ENCODE data around the gene ACSBG1. TPM values are rescaled to one million over a fixed set of nuclear protein-coding genes. Genes with fewer than 3 reads are reported as not detected.
"Not testable (repeated sequence)": the region's sequence is repeated elsewhere in the genome, so short reads cannot be mapped to it uniquely, and the experiment has no call there.

Gene ACSBG1
- total and polyA plus RNA-seq, 2 donors (not counting 1 experiment from before 2014, with no cell fraction given): not detected

- no peak for DNase-seq (ENCODE audit: low read depth in 2 of 2)
- no peak for TF ChIP-seq CTCF (conservative IDR thresholded peaks at IDR 0.05 in 1 of 2, IDR thresholded peaks at IDR 0.05 in 1 of 2; ENCODE audit: low read depth in 1 of 2, low read length in 2 of 2)
- no peak for TF ChIP-seq EZH2 (IDR thresholded peaks at IDR 0.05; ENCODE audit: low read length, missing control alignments)
- Histone ChIP-seq H3K36me3 (ENCODE audit: control insufficient read depth, insufficient read depth, low read length) (no peaks in the 10 kb centered on the region), H3K9ac (ENCODE audit: insufficient read depth, low read length) (no peak overlapping the region), H2AFZ (ENCODE audit: low read length) (no peak overlapping the region), H3K27me3 (ENCODE audit: control insufficient read depth, insufficient read depth, low read length) (no peaks in the 10 kb centered on the region), H3K4me2 (ENCODE audit: extremely low read depth, insufficient read depth, low read length) (no peak overlapping the region), H3K27ac (ENCODE audit: insufficient read depth, low read length) (no peak overlapping the region), H3K79me2 (ENCODE audit: control insufficient read depth, insufficient read depth, low read length) (no peaks in the 10 kb centered on the region), H3K9me3 (ENCODE audit: control insufficient read depth, insufficient read depth, low read depth, low read length) (no peaks in the 10 kb centered on the region), H4K20me1 (ENCODE audit: control insufficient read depth, extremely low read depth, insufficient read depth, low read length) (no peaks in the 10 kb centered on the region), H3K4me1 (ENCODE audit: control insufficient read depth, extremely low read depth, insufficient read depth, low read length) (no peaks in the 10 kb centered on the region), H3K4me3 (replicated peaks in 1 of 4; ENCODE audit: control extremely low read depth in 1 of 4, insufficient read depth in 1 of 4, low read depth in 3 of 4, low read length in 4 of 4) (no peak overlapping the region)
These were observed 16.8 kb upstream of the ACSBG1 start for GRCh38 chr15:78251136-78251535.

GRCh38 chr15:78249131-78249530 is 14.8 kb upstream of the ACSBG1 start:
- Histone ChIP-seq H3K9ac (ENCODE audit: insufficient read depth, low read length) (no peak overlapping the region), H4K20me1 (ENCODE audit: control insufficient read depth, extremely low read depth, insufficient read depth, low read length) (no peaks in the 10 kb centered on the region), H3K79me2 (ENCODE audit: control insufficient read depth, insufficient read depth, low read length) (no peaks in the 10 kb centered on the region), H3K27ac (ENCODE audit: insufficient read depth, low read length) (no peak overlapping the region), H3K9me3 (ENCODE audit: control insufficient read depth, insufficient read depth, low read depth, low read length) (no peaks in the 10 kb centered on the region), H3K4me2 (ENCODE audit: extremely low read depth, insufficient read depth, low read length) (no peak overlapping the region), H3K36me3 (ENCODE audit: control insufficient read depth, insufficient read depth, low read length) (no peaks in the 10 kb centered on the region), H3K27me3 (ENCODE audit: control insufficient read depth, insufficient read depth, low read length) (no peaks in the 10 kb centered on the region), H3K4me3 (replicated peaks in 1 of 4; ENCODE audit: control extremely low read depth in 1 of 4, insufficient read depth in 1 of 4, low read depth in 3 of 4, low read length in 4 of 4) (no peak overlapping the region), H2AFZ (ENCODE audit: low read length) (no peak overlapping the region), H3K4me1 (ENCODE audit: control insufficient read depth, extremely low read depth, insufficient read depth, low read length) (no peaks in the 10 kb centered on the region)
- DNase-seq (ENCODE audit: low read depth in 2 of 2): no peak
- TF ChIP-seq EZH2 (IDR thresholded peaks at IDR 0.05; ENCODE audit: low read length, missing control alignments) (no peak), CTCF (conservative IDR thresholded peaks at IDR 0.05 in 1 of 2, IDR thresholded peaks at IDR 0.05 in 1 of 2; ENCODE audit: low read depth in 1 of 2, low read length in 2 of 2) (no peak)

- TF ChIP-seq CTCF (conservative IDR thresholded peaks at IDR 0.05 in 1 of 2, IDR thresholded peaks at IDR 0.05 in 1 of 2; ENCODE audit: low read depth in 1 of 2, low read length in 2 of 2) (no peak), EZH2 (IDR thresholded peaks at IDR 0.05; ENCODE audit: low read length, missing control alignments) (no peak)
- H3K9me3 ChIP-seq (ENCODE audit: control insufficient read depth, insufficient read depth, low read depth, low read length): no peaks in the 10 kb centered on the region
- no peaks in the 10 kb centered on the region for H3K79me2 ChIP-seq (ENCODE audit: control insufficient read depth, insufficient read depth, low read length)
- H3K27me3 ChIP-seq (ENCODE audit: control insufficient read depth, insufficient read depth, low read length): no peaks in the 10 kb centered on the region
- H4K20me1 ChIP-seq (ENCODE audit: control insufficient read depth, extremely low read depth, insufficient read depth, low read length): no peaks in the 10 kb centered on the region
- H2AFZ ChIP-seq (ENCODE audit: low read length): no peak overlapping the region
- no peak overlapping the region for H3K4me3 ChIP-seq (replicated peaks in 1 of 4; ENCODE audit: control extremely low read depth in 1 of 4, insufficient read depth in 1 of 4, low read depth in 3 of 4, low read length in 4 of 4)
- H3K4me2 ChIP-seq (ENCODE audit: extremely low read depth, insufficient read depth, low read length): no peak overlapping the region
- no peaks in the 10 kb centered on the region for H3K4me1 ChIP-seq (ENCODE audit: control insufficient read depth, extremely low read depth, insufficient read depth, low read length)
- DNase-seq (ENCODE audit: low read depth in 2 of 2): no peak
- H3K36me3 ChIP-seq (ENCODE audit: control insufficient read depth, insufficient read depth, low read length): no peaks in the 10 kb centered on the region
- no peak overlapping the region for H3K27ac ChIP-seq (ENCODE audit: insufficient read depth, low read length)
- no peak overlapping the region for H3K9ac ChIP-seq (ENCODE audit: insufficient read depth, low read length)
These were observed 13.5 kb upstream of the ACSBG1 start for GRCh38 chr15:78247911-78248310.

GRCh38 chr15:78245976-78246620 is 11.7 kb upstream of the ACSBG1 start:
- DNase-seq (ENCODE audit: low read depth in 2 of 2); H3K4me3 ChIP-seq (replicated peaks in 1 of 4; ENCODE audit: control extremely low read depth in 1 of 4, insufficient read depth in 1 of 4, low read depth in 3 of 4, low read length in 4 of 4); H3K9me3 ChIP-seq (ENCODE audit: control insufficient read depth, insufficient read depth, low read depth, low read length); H2AFZ ChIP-seq (ENCODE audit: low read length); H3K4me1 ChIP-seq (ENCODE audit: control insufficient read depth, extremely low read depth, insufficient read depth, low read length); H3K36me3 ChIP-seq (ENCODE audit: control insufficient read depth, insufficient read depth, low read length); H3K27me3 ChIP-seq (ENCODE audit: control insufficient read depth, insufficient read depth, low read length); H3K79me2 ChIP-seq (ENCODE audit: control insufficient read depth, insufficient read depth, low read length); H3K9ac ChIP-seq (ENCODE audit: insufficient read depth, low read length); H3K4me2 ChIP-seq (ENCODE audit: extremely low read depth, insufficient read depth, low read length); H3K27ac ChIP-seq (ENCODE audit: insufficient read depth, low read length); H4K20me1 ChIP-seq (ENCODE audit: control insufficient read depth, extremely low read depth, insufficient read depth, low read length): not testable (repeated sequence)

GRCh38 chr15:78245392-78245791 is 11.0 kb upstream of the ACSBG1 start:
- H3K79me2 ChIP-seq (ENCODE audit: control insufficient read depth, insufficient read depth, low read length); H3K9me3 ChIP-seq (ENCODE audit: control insufficient read depth, insufficient read depth, low read depth, low read length); H3K9ac ChIP-seq (ENCODE audit: insufficient read depth, low read length); H3K27me3 ChIP-seq (ENCODE audit: control insufficient read depth, insufficient read depth, low read length); H4K20me1 ChIP-seq (ENCODE audit: control insufficient read depth, extremely low read depth, insufficient read depth, low read length); H3K27ac ChIP-seq (ENCODE audit: insufficient read depth, low read length); H3K4me3 ChIP-seq (replicated peaks in 1 of 4; ENCODE audit: control extremely low read depth in 1 of 4, insufficient read depth in 1 of 4, low read depth in 3 of 4, low read length in 4 of 4); DNase-seq (ENCODE audit: low read depth in 2 of 2); H3K4me2 ChIP-seq (ENCODE audit: extremely low read depth, insufficient read depth, low read length); H2AFZ ChIP-seq (ENCODE audit: low read length); H3K4me1 ChIP-seq (ENCODE audit: control insufficient read depth, extremely low read depth, insufficient read depth, low read length); H3K36me3 ChIP-seq (ENCODE audit: control insufficient read depth, insufficient read depth, low read length): not testable (repeated sequence)

Measured in fibroblast of lung (primary cell).